K562 (cell line): ENCODE data around the gene FGD6. TPM values are rescaled to one million over a fixed set of nuclear protein-coding genes. Genes with fewer than 3 reads are reported as not detected.

ENCODE experiments used
- ATAC-seq: fragments of 200-7000 bp; cut with Tn5 transposase; 3 replicates; pipeline ENCODE4 v1.9.1; 2020; ENCODE audit warnings: moderate library complexity
- BruUV-seq: library from RNA; stranded (reverse); fragments of 400-500 nt; replicated peaks from 2 replicates; lab custom pipeline; 2021; lab: Mats Ljungman, UMichigan
- CTCF ChIA-PET: fragments of 300-600 bp; formaldehyde crosslinking; extraction: SDS; loops from one replicate; lab custom pipeline; 2021; ENCODE audit warnings: low intra/inter-chr PET ratio; lab: Yijun Ruan, JAX
- POLR2A ChIA-PET: fragments of 300-600, 350-650 bp; sonication (Branson Sonifier 250); formaldehyde crosslinking; extraction: SDS; loops from one replicate; lab custom pipeline; 2021; ENCODE audit warnings: antibody characterized with exemption, inconsistent platforms; lab: Yijun Ruan, JAX
- DNase-seq, 4 experiments: peaks; one replicate each; pipeline versions ENCODE4 v3.0.0 to v3.0.0-alpha.2; 2011 to 2018; ENCODE audit warnings: low spot score in 3 of 4, mixed read lengths in 3 of 4; ENCODE audit errors: extremely low read depth in 1 of 4
- FAIRE-seq: peaks from 2 replicates; lab custom pipeline; 2011; peaks lifted over from hg19 to GRCh38; lab: Jason Lieb, UNC
- H2AFZ ChIP-seq: 2 replicates; pipeline ENCODE4 v1.6.0; 2011; ENCODE audit warnings: low read depth, low read length, control low read depth, inconsistent platforms
- H3K27ac ChIP-seq: fragments of 200-600 bp; 3 replicates; pipeline ENCODE4 v1.8.0; 2011; ENCODE audit warnings: low read depth, mild to moderate bottlenecking, control low read depth, inconsistent platforms, low read length, moderate library complexity, mixed read lengths; ENCODE audit errors: extremely low read depth
- H3K27me3 ChIP-seq, 2 experiments: fragments of 300-600 bp in 1 of 2; 2 replicates in 1 of 2; 3 replicates in 1 of 2; pipeline versions ENCODE4 v1.6.0 to v1.8.0; 2011; ENCODE audit warnings: inconsistent platforms in 2 of 2, low read length in 2 of 2, mild to moderate bottlenecking in 1 of 2, mixed read lengths in 1 of 2, moderate library complexity in 1 of 2; ENCODE audit not compliant: control insufficient read depth in 2 of 2, insufficient read depth in 2 of 2
- H3K36me3 ChIP-seq: fragments of 300-600 bp; 3 replicates; pipeline ENCODE4 v1.8.0; 2011; ENCODE audit warnings: mild to moderate bottlenecking, low read length, inconsistent platforms; ENCODE audit not compliant: control insufficient read depth, insufficient read depth
- H3K4me1 ChIP-seq, 2 experiments: fragments of 200-600 bp in 1 of 2; replicated peaks in 1 of 2; 2 replicates in 1 of 2; 3 replicates in 1 of 2; pipeline versions ENCODE4 v1.5.1 to v1.8.0; 2011; ENCODE audit warnings: inconsistent platforms in 2 of 2, low read length in 2 of 2, mild to moderate bottlenecking in 1 of 2, mixed read lengths in 1 of 2, moderate library complexity in 1 of 2; ENCODE audit not compliant: control insufficient read depth in 2 of 2, insufficient read depth in 2 of 2
- H3K4me2 ChIP-seq: 2 replicates; pipeline ENCODE4 v1.6.1; 2011; ENCODE audit warnings: low read length, control low read depth, inconsistent platforms, mixed read lengths; ENCODE audit not compliant: insufficient read depth
- H3K4me3 ChIP-seq: fragments of 200-600 bp; sonication (generic), shearing (Covaris generic); 2 replicates; pipeline ENCODE4 v1.5.1; 2016; ENCODE audit warnings: control low read depth, inconsistent platforms
- H3K79me2 ChIP-seq: fragments of 200-600 bp; 3 replicates; pipeline ENCODE4 v1.8.0; 2011; ENCODE audit warnings: low read length, inconsistent platforms; ENCODE audit not compliant: control insufficient read depth, insufficient read depth
- H3K9ac ChIP-seq, 2 experiments: 2 replicates each; pipeline versions ENCODE4 v1.6.0 to v1.6.1; 2011; ENCODE audit warnings: low read depth in 2 of 2, low read length in 2 of 2, control low read depth in 1 of 2, inconsistent platforms in 1 of 2, mild to moderate bottlenecking in 1 of 2, mixed read lengths in 1 of 2; ENCODE audit not compliant: insufficient read depth in 1 of 2
- H3K9me1 ChIP-seq: one replicate; pipeline ENCODE4 v1.6.0; 2011; ENCODE audit warnings: inconsistent platforms, mild to moderate bottlenecking, low read length, moderate library complexity; ENCODE audit not compliant: control insufficient read depth, insufficient read depth
- H3K9me3 ChIP-seq: replicated peaks from 2 replicates; pipeline ENCODE4 v1.5.1; 2011; ENCODE audit warnings: low read depth, low read length, inconsistent platforms; ENCODE audit not compliant: control insufficient read depth, insufficient read depth
- H4K20me1 ChIP-seq: replicated peaks from 2 replicates; pipeline ENCODE4 v1.6.1; 2011; ENCODE audit warnings: low read length, inconsistent platforms, mixed read lengths; ENCODE audit not compliant: control insufficient read depth, insufficient read depth
- ARID3A ChIP-seq: IDR thresholded peaks from 2 replicates; pipeline ENCODE4 v1.6.1; 2012; ENCODE audit warnings: low read depth, low read length, improper control_type of control experiment, borderline replicate concordance
- ARNT ChIP-seq, 2 experiments: fragments of 450-650 bp; IDR thresholded peaks; 2 replicates each; pipeline ENCODE4 v1.6.1; 2016; ENCODE audit warnings: mild to moderate bottlenecking in 1 of 2
- CSDE1 ChIP-seq, 2 experiments: fragments of 450-650 bp; IDR thresholded peaks; 2 replicates each; pipeline ENCODE4 v1.6.1; 2016; ENCODE audit warnings: mild to moderate bottlenecking in 1 of 2
- DMBX1 ChIP-seq: fragments of 250-450 bp; sonication (Bioruptor Pico); IDR thresholded peaks from 2 replicates; pipeline ENCODE4 v1.8.0; 2022; ENCODE audit warnings: inconsistent platforms, mild to moderate bottlenecking, moderate library complexity, borderline replicate concordance
- ERF ChIP-seq: fragments of 450-650 bp; formaldehyde crosslinking; IDR thresholded peaks from 2 replicates; pipeline ENCODE4 v1.4.0; 2020; ENCODE audit warnings: mild to moderate bottlenecking, mixed read lengths
- HMGN3 ChIP-seq: IDR thresholded peaks from 2 replicates; pipeline ENCODE4 v1.6.1; 2011; ENCODE audit warnings: borderline replicate concordance, low read depth, mild to moderate bottlenecking, mixed read lengths, low read length; ENCODE audit not compliant: insufficient read length; ENCODE audit errors: extremely low read depth
- JUNB ChIP-seq: fragments of 450-650 bp; formaldehyde crosslinking; conservative IDR thresholded peaks from 2 replicates; pipeline ENCODE4 v1.4.0; 2020; ENCODE audit warnings: mild to moderate bottlenecking
- PHB2 ChIP-seq: fragments of 450-650 bp; IDR thresholded peaks from 2 replicates; pipeline ENCODE4 v1.6.1; 2017; ENCODE audit warnings: low read depth
- POLR3G ChIP-seq: IDR thresholded peaks from 2 replicates; pipeline ENCODE4 v1.6.1; 2011; ENCODE audit not compliant: insufficient read length, insufficient replicate concordance; ENCODE audit errors: extremely low read depth
- PTRF ChIP-seq: fragments of 450-650 bp; IDR thresholded peaks from 2 replicates; pipeline ENCODE4 v1.6.1; 2016; ENCODE audit warnings: mild to moderate bottlenecking, missing genetic modification characterization, missing compliant biosample characterization
- SOX6 ChIP-seq: fragments of 450-650 bp; IDR thresholded peaks from 2 replicates; pipeline ENCODE4 v1.6.1; 2014; ENCODE audit warnings: mild to moderate bottlenecking
- SRSF3 ChIP-seq: fragments of 200-400 bp; formaldehyde crosslinking; IDR thresholded peaks from 2 replicates; pipeline ENCODE4 v1.6.1; 2016; ENCODE audit warnings: mild to moderate bottlenecking, low read length, moderate library complexity; ENCODE audit not compliant: insufficient read depth
- STAT5A ChIP-seq: IDR thresholded peaks from 2 replicates; pipeline ENCODE4 v1.6.1; 2012; ENCODE audit warnings: low read length, inconsistent platforms, borderline replicate concordance
- TEAD2 ChIP-seq: fragments of 450-650 bp; IDR thresholded peaks from 2 replicates; pipeline ENCODE4 v1.6.1; 2016; ENCODE audit warnings: missing genetic modification characterization, control low read depth, missing compliant biosample characterization
- XRCC5 ChIP-seq: fragments of 200-400 bp; formaldehyde crosslinking; IDR thresholded peaks from 2 replicates; pipeline ENCODE4 v1.6.1; 2017; ENCODE audit warnings: low read depth, mild to moderate bottlenecking, low read length
- ZNF174 ChIP-seq: fragments of 250-450 bp; sonication (Bioruptor Pico); IDR thresholded peaks from 2 replicates; pipeline ENCODE4 v1.4.0; 2020; ENCODE audit warnings: mild to moderate bottlenecking
- ZNF24 ChIP-seq: fragments of 450-650 bp; IDR thresholded peaks from 2 replicates; pipeline ENCODE4 v1.6.1; 2016
- ZNF511 ChIP-seq: sonication (generic); formaldehyde crosslinking; IDR thresholded peaks from 2 replicates; pipeline ENCODE4 v1.8.0; 2022; ENCODE audit warnings: mild to moderate bottlenecking, missing genetic modification reagents
- ZNF717 ChIP-seq: fragments of 250-450 bp; sonication (Bioruptor Pico); IDR thresholded peaks from 2 replicates; pipeline ENCODE4 v1.5.0; 2021
- WGBS: fragments of 100-300 bp; shearing (Covaris generic); methylation state at CpG from one replicate; pipeline ENCODE4 v1.1.6; 2016; ENCODE audit warnings: low coverage, mixed read lengths; ENCODE audit not compliant: insufficient coverage; ENCODE audit errors: missing lambda C conversion rate; 5-methylcytosine and 5-hydroxymethylcytosine counted together
- in situ Hi-C: fragments of 300-500 bp; cut with MboI; formaldehyde crosslinking; loops from 4 replicates; pipeline ENCODE4 v1.15.0; 2018; ENCODE audit warnings: inconsistent platforms, mixed read lengths
- intact Hi-C: fragments of 100-400 bp; cut with micrococcal nuclease; formaldehyde crosslinking; loops from 2 replicates; pipeline ENCODE4 v1.14.2; 2022
- polyA plus RNA-seq, 8 experiments: library from polyadenylated mRNA; depleted of rRNA in 4 of 8; stranded (reverse) in 5 of 8; unstranded in 3 of 8; fragments of >200 nt; fragmentation: Nextera tagmentation in 2 of 8; fragmentation: Illumina TruSeq in 1 of 8; extraction: Ambion mirVana in 2 of 8; extraction: Trizol in 1 of 8; gene quantifications; 2 replicates each; pipeline versions ENCODE4 v1.2.1 to v1.2.3, GENCODE V29; 2011 to 2014; ENCODE audit warnings: inconsistent platforms in 1 of 8, missing spikeins in 1 of 8
- total RNA-seq, 7 experiments: library from RNA; depleted of rRNA in 6 of 7; stranded (reverse); fragments of >200 nt in 6 of 7; fragmentation: Illumina TruSeq in 2 of 7; extraction: Trizol in 2 of 7; gene quantifications; 2 replicates each; pipeline versions ENCODE4 v1.2.1 to v1.2.3, GENCODE V29; 2011 to 2021; ENCODE audit warnings: low replicate concordance in 1 of 7

The FGD6 gene
- total and polyA plus RNA-seq, 9 of the 15 experiments (the other 6 are each of a cell fraction or from before 2014, with no cell fraction given): 1.5 to 11.1 (median 5.8) TPM

GRCh38 chr12:95146769-95147168, 70.5 kb downstream of the FGD6 start (continued):
- TF ChIP-seq ZNF24: no peak
- TF ChIP-seq ERF (CRISPR knock-in tag): no peak
- no peak for TF ChIP-seq XRCC5
- no peak for TF ChIP-seq SRSF3

- H4K20me1 ChIP-seq: no peaks in the 10 kb centered on the region
- TF ChIP-seq STAT5A (no peak), PHB2 (no peak), DMBX1 (CRISPR knock-in tag) (no peak), HMGN3 (no peak), JUNB (CRISPR knock-in tag) (no peak), ARID3A (no peak), ZNF174 (CRISPR knock-in tag) (no peak), ZNF511 (no peak), TEAD2 (tag) (no peak), SOX6 (no peak), ZNF717 (no peak), POLR3G (no peak), PTRF (tag) (no peak), ARNT (IDR thresholded peaks at IDR 0.05) (no peak), CSDE1 (IDR thresholded peaks at IDR 0.05) (no peak)
- POLR2A ChIA-PET: no interaction called here
- FAIRE-seq (peak; percentile 56), DNase-seq (no peak), ATAC-seq (no peak)
- no peak overlapping the region for H3K27ac ChIP-seq
- H3K79me2 ChIP-seq: no peaks in the 10 kb centered on the region
- H3K4me1 ChIP-seq: no peaks in the 10 kb centered on the region
- H3K4me3 ChIP-seq: no peak overlapping the region
- no peaks in the 10 kb centered on the region for H3K9me3 ChIP-seq
- in situ Hi-C loops: no loop called here
- no peak overlapping the region for H2AFZ ChIP-seq
- H3K4me2 ChIP-seq: no peak overlapping the region
- no peaks in the 10 kb centered on the region for H3K36me3 ChIP-seq
- H3K9ac ChIP-seq: no peak overlapping the region
- CTCF ChIA-PET: no interaction called here
- intact Hi-C loops: no loop called here
- BruUV-seq: no TSS peak
- WGBS: 47% methylated on average over 3 of the region's 3 CpGs
- no peaks in the 10 kb centered on the region for H3K9me1 ChIP-seq
- no peaks in the 10 kb centered on the region for H3K27me3 ChIP-seq
Observed at GRCh38 chr12:95143621-95144205, 73.6 kb downstream of the FGD6 start.
